ENCODE measurements around the gene IFIT1B. TPM values are rescaled to one million over a fixed set of nuclear protein-coding genes. Genes with fewer than 3 reads are reported as not detected.

IFIT1B gene
- polyA plus RNA-seq, 3 donors, result not detected

- Histone ChIP-seq H2AFZ (ENCODE audit: insufficient read depth, low read depth, low read length, poor library complexity, severe bottlenecking) (no peak overlapping the region), H3K36me3 (replicated peaks in 1 of 2; ENCODE audit: control insufficient read depth in 1 of 2, insufficient read depth in 2 of 2, low read length in 2 of 2) (no peaks in the 10 kb centered on the region), H3K4me3 (replicated peaks in 1 of 3; ENCODE audit: low read depth in 2 of 3, low read length in 3 of 3) (no peak overlapping the region), H3K79me2 (ENCODE audit: insufficient read depth, low read length) (no peaks in the 10 kb centered on the region), H3K4me1 (ENCODE audit: control insufficient read depth in 1 of 2, insufficient read depth in 2 of 2, low read length in 2 of 2) (no peaks in the 10 kb centered on the region), H3K9me3 (replicated peaks in 1 of 2; ENCODE audit: control insufficient read depth in 1 of 2, insufficient read depth in 1 of 2, low read length in 2 of 2) (no peaks in the 10 kb centered on the region), H3K4me2 (replicated peaks; ENCODE audit: extremely low read depth, low read length, poor library complexity, severe bottlenecking) (no peak overlapping the region), H4K20me1 (ENCODE audit: insufficient read depth, low read length) (no peaks in the 10 kb centered on the region), H3K27me3 (ENCODE audit: control insufficient read depth in 2 of 2, insufficient read depth in 2 of 2, low read length in 2 of 2) (no peaks in the 10 kb centered on the region), H3K9ac (ENCODE audit: insufficient read depth, low read length, poor library complexity, severe bottlenecking) (no peak overlapping the region), H3K27ac (ENCODE audit: low read depth in 1 of 2, low read length in 2 of 2) (no peak overlapping the region)
- H3K4me3 Mint-ChIP-seq, result no peak overlapping the region
- no peak for TF ChIP-seq CTCF (IDR thresholded peaks at IDR 0.05)
- WGBS (ENCODE audit: insufficient coverage), result no CpG with 5 or more reads among the region's 1 CpG
- no peak overlapping the region for H3K27ac Mint-ChIP-seq
- peaks cover 0 to 1% (median 0%) of the 10 kb centered on the region in 7 donors for H3K9me3 Mint-ChIP-seq
- peaks cover 0 to 3% (median 0%) of the 10 kb centered on the region in 3 donors for H3K27me3 Mint-ChIP-seq (ENCODE audit: low read depth in 3 of 3)
- H3K4me1 Mint-ChIP-seq, result peaks cover 5% of the 10 kb centered on the region
- intact Hi-C loops (cut with micrococcal nuclease), result no loop called here
- no peak for DNase-seq
- H3K36me3 Mint-ChIP-seq, result peaks cover 1 to 3% of the 10 kb centered on the region in 2 donors
Measured at GRCh38 chr10:89357096-89357495, 20.8 kb upstream of the IFIT1B start.

- Mint-ChIP-seq H3K36me3 (peaks cover 1 to 3% of the 10 kb centered on the region in 2 donors), H3K4me1 (peaks cover 1% of the 10 kb centered on the region), H3K4me3 (no peak overlapping the region), H3K9me3 (peaks cover 0 to 1% (median 0%) of the 10 kb centered on the region in 7 donors), H3K27ac (no peak overlapping the region), H3K27me3 (ENCODE audit: low read depth in 3 of 3) (peaks cover 0 to 3% (median 0%) of the 10 kb centered on the region in 3 donors)
- Histone ChIP-seq H3K27ac (ENCODE audit: low read depth in 1 of 2, low read length in 2 of 2) (no peak overlapping the region), H4K20me1 (ENCODE audit: insufficient read depth, low read length) (no peaks in the 10 kb centered on the region), H3K9ac (ENCODE audit: insufficient read depth, low read length, poor library complexity, severe bottlenecking) (no peak overlapping the region), H3K79me2 (ENCODE audit: insufficient read depth, low read length) (no peaks in the 10 kb centered on the region), H3K4me2 (replicated peaks; ENCODE audit: extremely low read depth, low read length, poor library complexity, severe bottlenecking) (no peak overlapping the region), H2AFZ (ENCODE audit: insufficient read depth, low read depth, low read length, poor library complexity, severe bottlenecking) (no peak overlapping the region), H3K9me3 (replicated peaks in 1 of 2; ENCODE audit: control insufficient read depth in 1 of 2, insufficient read depth in 1 of 2, low read length in 2 of 2) (no peaks in the 10 kb centered on the region), H3K36me3 (replicated peaks in 1 of 2; ENCODE audit: control insufficient read depth in 1 of 2, insufficient read depth in 2 of 2, low read length in 2 of 2) (no peaks in the 10 kb centered on the region), H3K4me1 (ENCODE audit: control insufficient read depth in 1 of 2, insufficient read depth in 2 of 2, low read length in 2 of 2) (no peaks in the 10 kb centered on the region), H3K4me3 (replicated peaks in 1 of 3; ENCODE audit: low read depth in 2 of 3, low read length in 3 of 3) (no peak overlapping the region), H3K27me3 (ENCODE audit: control insufficient read depth in 2 of 2, insufficient read depth in 2 of 2, low read length in 2 of 2) (no peaks in the 10 kb centered on the region)
- intact Hi-C loops (cut with micrococcal nuclease), result no loop called here
- no peak for DNase-seq
- WGBS (ENCODE audit: insufficient coverage), result 14% methylated on average over 1 of the region's 2 CpGs
- TF ChIP-seq CTCF (IDR thresholded peaks at IDR 0.05), result no peak
Measured at GRCh38 chr10:89357975-89358374, 19.9 kb upstream of the IFIT1B start.
